PC-9 (cell line): Measurements from ENCODE around the gene TMEM156.

Experiments
- EZH2 ChIP-seq: fragments of 200-600 bp; sonication (generic); IDR thresholded peaks from 2 replicates; pipeline ENCODE4 v1.8.0; 2017; ENCODE audit warnings: antibody characterized with exemption, low read depth
- TF ChIP-seq, protein P1 (sequence below): fragments of 200-600 bp; sonication (generic); conservative IDR thresholded peaks from 2 replicates; pipeline ENCODE4 v1.6.1; 2017; ENCODE audit warnings: mixed run types, antibody characterized with exemption, mild to moderate bottlenecking, moderate library complexity

DNA sequence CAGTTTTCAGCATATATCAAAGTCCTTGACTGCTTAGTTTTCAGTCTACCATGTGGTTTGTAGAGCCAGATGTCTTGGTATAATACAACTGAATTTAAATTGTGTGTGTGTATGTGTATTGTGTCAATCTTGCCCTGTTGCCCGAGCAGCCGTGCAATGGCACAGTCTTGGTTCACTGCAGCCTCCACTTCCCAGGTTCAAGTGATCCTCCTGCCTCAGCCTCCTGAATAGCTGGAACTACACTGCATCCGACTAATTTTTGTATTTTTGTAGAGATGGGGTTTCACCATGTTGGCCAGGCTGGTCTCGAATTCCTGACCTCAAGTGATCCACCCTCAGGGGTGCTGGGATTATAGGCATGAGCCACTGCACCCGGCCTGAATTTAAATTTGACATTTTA is 23.8 kb upstream of the TMEM156 start:
- TF ChIP-seq, protein P1, sequence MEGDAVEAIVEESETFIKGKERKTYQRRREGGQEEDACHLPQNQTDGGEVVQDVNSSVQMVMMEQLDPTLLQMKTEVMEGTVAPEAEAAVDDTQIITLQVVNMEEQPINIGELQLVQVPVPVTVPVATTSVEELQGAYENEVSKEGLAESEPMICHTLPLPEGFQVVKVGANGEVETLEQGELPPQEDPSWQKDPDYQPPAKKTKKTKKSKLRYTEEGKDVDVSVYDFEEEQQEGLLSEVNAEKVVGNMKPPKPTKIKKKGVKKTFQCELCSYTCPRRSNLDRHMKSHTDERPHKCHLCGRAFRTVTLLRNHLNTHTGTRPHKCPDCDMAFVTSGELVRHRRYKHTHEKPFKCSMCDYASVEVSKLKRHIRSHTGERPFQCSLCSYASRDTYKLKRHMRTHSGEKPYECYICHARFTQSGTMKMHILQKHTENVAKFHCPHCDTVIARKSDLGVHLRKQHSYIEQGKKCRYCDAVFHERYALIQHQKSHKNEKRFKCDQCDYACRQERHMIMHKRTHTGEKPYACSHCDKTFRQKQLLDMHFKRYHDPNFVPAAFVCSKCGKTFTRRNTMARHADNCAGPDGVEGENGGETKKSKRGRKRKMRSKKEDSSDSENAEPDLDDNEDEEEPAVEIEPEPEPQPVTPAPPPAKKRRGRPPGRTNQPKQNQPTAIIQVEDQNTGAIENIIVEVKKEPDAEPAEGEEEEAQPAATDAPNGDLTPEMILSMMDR, result no peak
- no peak for TF ChIP-seq EZH2
